AG09319 (cell line): Measurements from ENCODE around the gene NEDD4L.

Experiments
- DNase-seq: peaks from one replicate; pipeline ENCODE4 v3.0.0-alpha.2; 2010; ENCODE audit warnings: low read depth; ENCODE audit errors: extremely low read depth
- CTCF ChIP-seq: IDR thresholded peaks from 2 replicates; pipeline ENCODE4 v1.5.1; 2011; ENCODE audit warnings: low read depth, mild to moderate bottlenecking, inconsistent platforms, low read length, moderate library complexity

NEDD4L gene

GRCh38 chr18:58037163-58037562 lies 6.9 kb upstream of the NEDD4L start:
- DNase-seq: no peak
- TF ChIP-seq CTCF: no peak

- TF ChIP-seq CTCF: no peak
- DNase-seq: no peak
Observed at GRCh38 chr18:58038063-58038462, 6.0 kb upstream of the NEDD4L start.

- TF ChIP-seq CTCF: no peak
- DNase-seq: no peak
Observed at GRCh38 chr18:58041633-58042032, 2.4 kb upstream of the NEDD4L start.

- no peak for DNase-seq
- TF ChIP-seq CTCF: no peak
Observed at GRCh38 chr18:58042826-58043490, 1.1 kb upstream of the NEDD4L start.

- no peak for TF ChIP-seq CTCF
- DNase-seq: no peak
Observed at GRCh38 chr18:58044370-58045241, 580 bp downstream of the NEDD4L start.

GRCh38 chr18:58045242-58046092 lies 1.4 kb downstream of the NEDD4L start:
- TF ChIP-seq CTCF: no peak

More at GRCh38 chr18:58045242-58046092, 1.4 kb downstream of the NEDD4L start:
- no peak for DNase-seq
